ENCODE results near the gene TANK.

DNA sequence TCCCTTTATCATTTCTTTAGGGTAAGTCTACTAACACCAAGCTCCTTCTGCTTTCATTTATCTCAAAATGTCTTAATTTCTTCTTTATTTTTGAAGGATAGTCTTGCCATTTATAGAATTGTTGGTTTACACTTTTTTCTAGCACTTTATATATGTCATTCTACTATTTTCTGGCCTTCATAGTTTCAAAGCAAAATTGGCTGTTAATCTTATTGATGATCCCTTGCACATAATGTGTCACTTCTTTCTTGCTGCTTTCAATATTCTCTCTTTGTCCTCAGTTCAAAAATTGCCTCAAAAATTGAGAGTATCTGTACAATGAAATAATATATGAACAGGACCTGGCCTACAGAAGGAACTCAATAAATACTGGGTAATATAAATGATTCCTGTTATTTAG, 7.9 kb upstream of the TANK start:
- TF ChIP-seq, protein P1, sequence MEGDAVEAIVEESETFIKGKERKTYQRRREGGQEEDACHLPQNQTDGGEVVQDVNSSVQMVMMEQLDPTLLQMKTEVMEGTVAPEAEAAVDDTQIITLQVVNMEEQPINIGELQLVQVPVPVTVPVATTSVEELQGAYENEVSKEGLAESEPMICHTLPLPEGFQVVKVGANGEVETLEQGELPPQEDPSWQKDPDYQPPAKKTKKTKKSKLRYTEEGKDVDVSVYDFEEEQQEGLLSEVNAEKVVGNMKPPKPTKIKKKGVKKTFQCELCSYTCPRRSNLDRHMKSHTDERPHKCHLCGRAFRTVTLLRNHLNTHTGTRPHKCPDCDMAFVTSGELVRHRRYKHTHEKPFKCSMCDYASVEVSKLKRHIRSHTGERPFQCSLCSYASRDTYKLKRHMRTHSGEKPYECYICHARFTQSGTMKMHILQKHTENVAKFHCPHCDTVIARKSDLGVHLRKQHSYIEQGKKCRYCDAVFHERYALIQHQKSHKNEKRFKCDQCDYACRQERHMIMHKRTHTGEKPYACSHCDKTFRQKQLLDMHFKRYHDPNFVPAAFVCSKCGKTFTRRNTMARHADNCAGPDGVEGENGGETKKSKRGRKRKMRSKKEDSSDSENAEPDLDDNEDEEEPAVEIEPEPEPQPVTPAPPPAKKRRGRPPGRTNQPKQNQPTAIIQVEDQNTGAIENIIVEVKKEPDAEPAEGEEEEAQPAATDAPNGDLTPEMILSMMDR (IDR thresholded peaks at IDR 0.05 in 2 of 3, conservative IDR thresholded peaks at IDR 0.05 in 1 of 3; ENCODE audit: borderline replicate concordance in 1 of 3, insufficient read depth in 1 of 3, low read depth in 2 of 3, low read length in 2 of 3) = no peak
- TF ChIP-seq POLR2AphosphoS5 (IDR thresholded peaks at IDR 0.05; ENCODE audit: low read depth, low read length) = no peak
- TF ChIP-seq EZH2 (IDR thresholded peaks at IDR 0.05) = no peak
- TF ChIP-seq SP1 (IDR thresholded peaks at IDR 0.05; ENCODE audit: low read depth) = no peak
- peak; percentile 84 for TF ChIP-seq CBX3 (IDR thresholded peaks at IDR 0.05; ENCODE audit: low read depth)
- TF ChIP-seq CEBPB (IDR thresholded peaks at IDR 0.05; ENCODE audit: low read depth) = no peak
- TF ChIP-seq, protein P2, sequence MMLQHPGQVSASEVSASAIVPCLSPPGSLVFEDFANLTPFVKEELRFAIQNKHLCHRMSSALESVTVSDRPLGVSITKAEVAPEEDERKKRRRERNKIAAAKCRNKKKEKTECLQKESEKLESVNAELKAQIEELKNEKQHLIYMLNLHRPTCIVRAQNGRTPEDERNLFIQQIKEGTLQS (IDR thresholded peaks at IDR 0.05) = no peak

Data from HCT116 (cell line).